Endometrium (tissue), 2 donors: ENCODE results near the gene VPS13C.

Experiments
- FAIRE-seq: peaks from 2 replicates; lab custom pipeline; 2012; peaks lifted over from hg19 to GRCh38; lab: Jason Lieb, UNC
- donor health status: control.
- donor health status: control.

Gene VPS13C

GRCh38 chr15:61818801-61819200 lies 241.4 kb downstream of the VPS13C start:
- no peak for FAIRE-seq

DNA sequence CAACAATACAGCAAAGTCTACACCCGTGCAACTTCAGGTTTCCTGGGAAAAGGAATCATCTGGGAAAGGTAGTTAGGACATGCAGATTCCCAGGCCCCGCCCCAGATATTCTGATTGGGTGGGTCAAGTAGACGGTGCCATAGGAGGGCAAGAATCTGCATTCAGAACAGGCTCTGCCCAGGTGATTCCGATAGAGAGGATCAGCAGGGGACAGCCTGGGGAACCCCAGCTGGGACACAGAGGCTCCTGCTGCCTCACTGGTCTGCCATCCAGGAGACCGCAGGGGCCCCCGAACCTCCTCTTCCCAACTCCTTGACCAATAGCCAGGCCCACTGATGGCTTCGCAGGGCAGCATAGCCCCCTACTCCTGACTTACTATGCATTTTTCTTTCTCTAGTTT lies 243.4 kb downstream of the VPS13C start:
- FAIRE-seq: no peak

GRCh38 chr15:61815356-61816083 lies 244.7 kb downstream of the VPS13C start:
- FAIRE-seq: no peak

DNA sequence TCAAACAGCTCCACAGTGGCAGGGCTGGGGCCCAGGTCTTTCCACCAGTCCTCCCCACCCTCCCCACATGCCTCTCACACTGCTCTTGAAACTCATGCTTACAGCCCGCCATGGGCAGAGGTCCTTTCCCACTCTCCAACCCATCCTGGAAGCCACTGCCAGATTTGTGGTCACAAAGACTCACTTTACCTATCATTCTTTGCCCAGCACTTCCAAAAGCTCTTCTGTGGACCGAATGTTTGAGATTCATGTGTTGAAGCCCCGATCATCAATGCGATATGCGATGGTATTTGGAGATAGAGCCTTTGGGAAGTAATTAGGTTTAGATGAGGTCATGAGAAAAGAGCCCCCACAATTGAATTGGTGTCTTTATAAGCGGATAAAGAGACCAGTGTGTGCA lies 247.8 kb downstream of the VPS13C start:
- no peak for FAIRE-seq

DNA sequence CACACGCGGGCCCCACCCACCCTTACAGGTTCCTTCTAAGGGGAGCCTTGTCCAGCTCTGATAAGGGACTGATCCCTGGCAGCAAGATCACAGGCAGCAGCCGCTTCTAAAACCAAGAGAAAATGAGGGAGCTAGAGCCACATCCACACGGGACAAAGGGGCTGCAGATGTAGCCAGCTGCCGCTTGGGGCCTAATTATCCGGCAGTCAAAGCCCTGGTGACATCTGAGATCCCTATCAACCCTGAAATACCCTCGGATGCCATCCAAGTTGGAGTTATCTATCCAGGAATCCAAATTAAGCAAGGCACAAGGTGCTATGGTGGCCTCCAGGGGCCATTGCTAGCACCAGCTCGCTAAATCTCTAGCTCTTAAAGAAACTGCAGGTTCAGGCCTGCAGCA lies 248.3 kb downstream of the VPS13C start:
- no peak for FAIRE-seq

DNA sequence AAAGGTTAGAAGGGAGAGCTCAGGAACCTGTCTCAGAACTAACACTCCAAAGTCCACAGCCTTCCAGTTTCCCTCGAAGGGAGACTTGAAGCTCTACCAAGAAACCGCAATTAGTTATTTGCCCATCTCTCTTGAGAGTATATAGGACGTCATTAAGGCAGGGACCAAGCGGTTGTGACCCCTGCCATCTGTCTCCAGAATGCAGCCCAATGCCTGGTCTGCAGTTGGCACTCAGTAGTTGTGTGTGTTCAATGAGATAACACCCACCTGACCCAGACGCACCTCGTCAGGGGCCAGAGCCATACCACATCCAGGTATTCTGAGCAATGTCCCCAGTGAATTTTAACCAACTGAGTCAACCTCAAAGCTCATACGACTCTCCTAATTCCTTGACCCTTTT lies 251.0 kb downstream of the VPS13C start:
- FAIRE-seq: no peak

GRCh38 chr15:61807281-61807929 lies 252.8 kb downstream of the VPS13C start:
- FAIRE-seq: no peak
